ENCODE data around the gene HBEGF.
A peak's percentile ranks its signal among the peaks of the same experiment; 100 is the strongest.

- TF ChIP-seq POLR2A (IDR thresholded peaks at IDR 0.05): no peak
- TF ChIP-seq, protein P1, sequence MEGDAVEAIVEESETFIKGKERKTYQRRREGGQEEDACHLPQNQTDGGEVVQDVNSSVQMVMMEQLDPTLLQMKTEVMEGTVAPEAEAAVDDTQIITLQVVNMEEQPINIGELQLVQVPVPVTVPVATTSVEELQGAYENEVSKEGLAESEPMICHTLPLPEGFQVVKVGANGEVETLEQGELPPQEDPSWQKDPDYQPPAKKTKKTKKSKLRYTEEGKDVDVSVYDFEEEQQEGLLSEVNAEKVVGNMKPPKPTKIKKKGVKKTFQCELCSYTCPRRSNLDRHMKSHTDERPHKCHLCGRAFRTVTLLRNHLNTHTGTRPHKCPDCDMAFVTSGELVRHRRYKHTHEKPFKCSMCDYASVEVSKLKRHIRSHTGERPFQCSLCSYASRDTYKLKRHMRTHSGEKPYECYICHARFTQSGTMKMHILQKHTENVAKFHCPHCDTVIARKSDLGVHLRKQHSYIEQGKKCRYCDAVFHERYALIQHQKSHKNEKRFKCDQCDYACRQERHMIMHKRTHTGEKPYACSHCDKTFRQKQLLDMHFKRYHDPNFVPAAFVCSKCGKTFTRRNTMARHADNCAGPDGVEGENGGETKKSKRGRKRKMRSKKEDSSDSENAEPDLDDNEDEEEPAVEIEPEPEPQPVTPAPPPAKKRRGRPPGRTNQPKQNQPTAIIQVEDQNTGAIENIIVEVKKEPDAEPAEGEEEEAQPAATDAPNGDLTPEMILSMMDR (IDR thresholded peaks at IDR 0.05): peak; percentile 81 to 96 (median 87)
Measured at GRCh38 chr5:140351609-140352334, 5.4 kb upstream of the HBEGF start.
